OCI-LY3 (cell line): ENCODE measurements around the gene KIAA1671.

Experiments
- H2AFZ ChIP-seq: fragments of 200-600, 300-600 bp; shearing (Covaris generic); 2 replicates; pipeline ENCODE4 v1.6.0; 2014; ENCODE audit warnings: antibody characterized with exemption, low read depth, low read length
- H3K27ac ChIP-seq: fragments of 200-600, 300-600 bp; sonication (generic); 2 replicates; pipeline ENCODE4 v1.5.1; 2014; ENCODE audit warnings: mild to moderate bottlenecking, low read length, moderate library complexity, mixed read lengths
- H3K27me3 ChIP-seq: fragments of 200-600, 300-600 bp; sonication (generic); 2 replicates; pipeline ENCODE4 v1.6.1; 2014; ENCODE audit warnings: low read depth, low read length, mixed read lengths
- H3K36me3 ChIP-seq: fragments of 200-600, 300-600 bp; sonication (generic); replicated peaks from 2 replicates; pipeline ENCODE3; 2014; ENCODE audit warnings: low read depth, low read length, mixed read lengths
- H3K4me1 ChIP-seq: fragments of 300-600, 200-600 bp; sonication (generic); 2 replicates; pipeline ENCODE4 v1.6.1; 2014; ENCODE audit warnings: low read length, mixed read lengths
- H3K4me2 ChIP-seq: fragments of 200-600, 300-600 bp; sonication (generic); 2 replicates; pipeline ENCODE4 v1.6.1; 2014; ENCODE audit warnings: low read length, mixed read lengths
- H3K4me3 ChIP-seq: fragments of 300-600, 200-600 bp; sonication (generic); 2 replicates; pipeline ENCODE4 v1.5.1; 2014; ENCODE audit warnings: antibody characterized with exemption, mild to moderate bottlenecking, low read length, moderate library complexity
- H3K79me2 ChIP-seq: fragments of 300-600, 200-600 bp; shearing (Covaris generic); 2 replicates; pipeline ENCODE4 v1.6.1; 2014; ENCODE audit warnings: mild to moderate bottlenecking, low read length, mixed read lengths
- H3K9ac ChIP-seq: fragments of 300-600, 200-600 bp; shearing (Covaris generic); 2 replicates; pipeline ENCODE4 v1.6.0; 2014; ENCODE audit warnings: mild to moderate bottlenecking, low read length, moderate library complexity
- H3K9me3 ChIP-seq: fragments of 200-600, 300-600 bp; shearing (Covaris generic); 2 replicates; pipeline ENCODE4 v1.6.1; 2014; ENCODE audit warnings: low read length, mixed read lengths; ENCODE audit not compliant: insufficient read depth
- H4K20me1 ChIP-seq: fragments of 200-600, 300-600 bp; sonication (generic); 2 replicates; pipeline ENCODE4 v1.6.1; 2016; ENCODE audit warnings: low read length, mixed read lengths; ENCODE audit not compliant: insufficient read depth
- CTCF ChIP-seq: fragments of 200-600, 300-600 bp; sonication (generic); IDR thresholded peaks from 2 replicates; pipeline ENCODE4 v1.5.1; 2014; ENCODE audit warnings: antibody characterized with exemption, low read length, low read depth
- EZH2phosphoT487 ChIP-seq: fragments of 200-600 bp; shearing (Covaris generic); IDR thresholded peaks from 2 replicates; pipeline ENCODE4 v1.6.1; 2018; ENCODE audit warnings: antibody characterized with exemption, mixed run types, low read depth

Gene KIAA1671

GRCh38 chr22:25014896-25015755 is 62.6 kb downstream of the KIAA1671 start:
- Histone ChIP-seq H2AFZ (no peak overlapping the region), H3K4me3 (no peak overlapping the region), H3K9me3 (no peaks in the 10 kb centered on the region), H3K36me3 (no peaks in the 10 kb centered on the region), H3K27ac (no peak overlapping the region), H3K79me2 (no peaks in the 10 kb centered on the region), H3K9ac (no peak overlapping the region), H3K4me1 (peaks cover 6% of the 10 kb centered on the region; the same call in 1 of the 2 replicates), H4K20me1 (0 out of 2 replicates have a peak, but pooled peaks cover 3% of the 10 kb centered on the region), H3K27me3 (peaks cover 35% of the 10 kb centered on the region), H3K4me2 (no peak overlapping the region)
- no peak for TF ChIP-seq CTCF
- TF ChIP-seq EZH2phosphoT487: no peak

GRCh38 chr22:25016311-25016710 is 63.8 kb downstream of the KIAA1671 start:
- Histone ChIP-seq H3K4me1 (peaks cover 6% of the 10 kb centered on the region; the same call in 1 of the 2 replicates), H3K36me3 (no peaks in the 10 kb centered on the region), H3K9ac (no peak overlapping the region), H3K4me3 (no peak overlapping the region), H3K27ac (no peak overlapping the region), H4K20me1 (0 out of 2 replicates have a peak, but pooled peaks cover 3% of the 10 kb centered on the region), H3K79me2 (no peaks in the 10 kb centered on the region), H2AFZ (no peak overlapping the region), H3K4me2 (no peak overlapping the region), H3K27me3 (peaks cover 42% of the 10 kb centered on the region), H3K9me3 (no peaks in the 10 kb centered on the region)
- TF ChIP-seq CTCF (no peak), EZH2phosphoT487 (no peak)

GRCh38 chr22:25018009-25018408 is 65.5 kb downstream of the KIAA1671 start:
- no peak overlapping the region for H3K9ac ChIP-seq

More at GRCh38 chr22:25018009-25018408, 65.5 kb downstream of the KIAA1671 start:
- Histone ChIP-seq H3K36me3 (no peaks in the 10 kb centered on the region), H3K4me3 (no peak overlapping the region), H3K27me3 (peaks cover 35% of the 10 kb centered on the region), H4K20me1 (0 out of 2 replicates have a peak, but pooled peaks cover under 1% of the 10 kb centered on the region), H3K9me3 (no peaks in the 10 kb centered on the region), H2AFZ (no peak overlapping the region), H3K27ac (no peak overlapping the region), H3K4me1 (0 out of 2 replicates have a peak, but pooled peaks cover 2% of the 10 kb centered on the region), H3K4me2 (no peak overlapping the region), H3K79me2 (no peaks in the 10 kb centered on the region)
- TF ChIP-seq CTCF (no peak), EZH2phosphoT487 (no peak)
